ENCODE results near the gene CSPG4. TPM values are rescaled to one million over a fixed set of nuclear protein-coding genes. Genes with fewer than 3 reads are reported as not detected.
"Not testable (repeated sequence)": the region's sequence is repeated elsewhere in the genome, so short reads cannot be mapped to it uniquely, and the experiment has no call there.

Gene CSPG4
- total and polyA plus RNA-seq, 8 donors: 1.8 to 44.6 (median 20.3) TPM

- DNase-seq: no peak
- Histone ChIP-seq H3K27me3 (no peaks in the 10 kb centered on the region), H3K9me3 (no peaks in the 10 kb centered on the region), H3K4me3 (no peak overlapping the region), H3K36me3 (peaks cover 4 to 80% (median 46%) of the 10 kb centered on the region in 4 donors), H3K4me1 (peaks cover 9 to 31% (median 17%) of the 10 kb centered on the region in 4 donors), H3K27ac (no peak overlapping the region)
- intact Hi-C loops (cut with DNase I; ENCODE audit: low total_unique reads): loop anchor here (10.0 kb wide), 1 partner anchor 120 kb away; no protein-coding TSS in a partner anchor
- TF ChIP-seq EP300 (IDR thresholded peaks at IDR 0.05): no peak
- no peak for TF ChIP-seq POLR2AphosphoS5 (IDR thresholded peaks at IDR 0.05)
- TF ChIP-seq CTCF (IDR thresholded peaks at IDR 0.05): no peak
- TF ChIP-seq POLR2A (IDR thresholded peaks at IDR 0.05): no peak
- WGBS, 5 donors: 77 to 91% (median 78%) methylated on average over 4 to 12 of the region's 12 CpGs; no CpG with 5 or more reads in 1 of the 5 donors
Measured at GRCh38 chr15:75685195-75685594, 27.5 kb downstream of the CSPG4 start.

- WGBS, 5 donors: 90 to 94% (median 91%) methylated on average over 10 of the region's 10 CpGs
- DNase-seq: no peak
- TF ChIP-seq CTCF (IDR thresholded peaks at IDR 0.05): no peak
- TF ChIP-seq POLR2AphosphoS5 (IDR thresholded peaks at IDR 0.05): no peak
- no peak for TF ChIP-seq EP300 (IDR thresholded peaks at IDR 0.05)
- no peak for TF ChIP-seq POLR2A (IDR thresholded peaks at IDR 0.05)
- no peak overlapping the region for H3K4me3 ChIP-seq
- no peaks in the 10 kb centered on the region for H3K9me3 ChIP-seq
- H3K27me3 ChIP-seq: no peaks in the 10 kb centered on the region
- no peak overlapping the region for H3K27ac ChIP-seq
- H3K4me1 ChIP-seq: peaks cover 9 to 31% (median 17%) of the 10 kb centered on the region in 4 donors
- peaks cover 4 to 74% (median 43%) of the 10 kb centered on the region in 4 donors for H3K36me3 ChIP-seq
- intact Hi-C loops (cut with DNase I; ENCODE audit: low total_unique reads): loop anchor here (10.0 kb wide), 1 partner anchor 120 kb away; no protein-coding TSS in a partner anchor
Measured at GRCh38 chr15:75684648-75685047, 28.0 kb downstream of the CSPG4 start.

- not testable (repeated sequence) for H3K27me3 ChIP-seq, H3K4me3 ChIP-seq, H3K27ac ChIP-seq, H3K9me3 ChIP-seq
- TF ChIP-seq CTCF (IDR thresholded peaks at IDR 0.05): peak in 5 of 7 experiments; percentile 60 to 88 (median 74)
- 17 to 31% (median 23%) methylated on average over 5 to 14 of the region's 14 CpGs for WGBS, 5 donors
- Histone ChIP-seq H3K36me3 (peaks cover 4 to 72% (median 40%) of the 10 kb centered on the region in 4 donors), H3K4me1 (peaks cover 9 to 31% (median 17%) of the 10 kb centered on the region in 4 donors)
- intact Hi-C loops (cut with DNase I; ENCODE audit: low total_unique reads): loop anchor here (10.0 kb wide), 1 partner anchor 121 kb away; no protein-coding TSS in a partner anchor
- DNase-seq: peak; percentile 73 to 89
Measured at GRCh38 chr15:75683646-75684312, 28.9 kb downstream of the CSPG4 start.

- Histone ChIP-seq H3K27ac (no peak overlapping the region), H3K27me3 (no peaks in the 10 kb centered on the region), H3K36me3 (peaks cover 0 to 71% (median 39%) of the 10 kb centered on the region in 4 donors), H3K9me3 (no peaks in the 10 kb centered on the region), H3K4me1 (peaks cover 9 to 31% (median 17%) of the 10 kb centered on the region in 4 donors), H3K4me3 (no peak overlapping the region)
- peak in 1 of 2 donors; percentile 42 for DNase-seq
- 72 to 84% (median 78%) methylated on average over 25 to 40 of the region's 40 CpGs for WGBS, 5 donors
- no peak for TF ChIP-seq POLR2A (IDR thresholded peaks at IDR 0.05)
- no peak for TF ChIP-seq CTCF (IDR thresholded peaks at IDR 0.05)
- TF ChIP-seq POLR2AphosphoS5 (IDR thresholded peaks at IDR 0.05): no peak
- no peak for TF ChIP-seq EP300 (IDR thresholded peaks at IDR 0.05)
- intact Hi-C loops (cut with DNase I; ENCODE audit: low total_unique reads): loop anchor here (10.0 kb wide), 1 partner anchor 122 kb away; no protein-coding TSS in a partner anchor
Measured at GRCh38 chr15:75682181-75683135, 30.2 kb downstream of the CSPG4 start.
